Right ventricle myocardium superior (tissue), 1 donor: ENCODE results near the gene CEP131. TPM values are rescaled to one million over a fixed set of nuclear protein-coding genes. Genes with fewer than 3 reads are reported as not detected.
A peak's percentile ranks its signal among the peaks of the same experiment; 100 is the strongest.

ENCODE experiments used
- ATAC-seq: fragments of 200-7000 bp; cut with Tn5 transposase; one replicate; pipeline ENCODE4 v1.9.1; 2020; ENCODE audit warnings: mild to moderate bottlenecking; ENCODE audit not compliant: poor library complexity
- DNase-seq: peaks from one replicate; pipeline ENCODE4 v3.0.0-alpha.2; 2020
- intact Hi-C: fragments of 100-400 bp; cut with DNase I; formaldehyde crosslinking; loops from one replicate; pipeline ENCODE4 v1.11.2; 2022
- total RNA-seq: library from RNA; stranded (reverse); fragmentation: NEBNext Ultra II Directional; extraction: Animal tissue kit (Norgen Biotek cat#: 25700); gene quantifications from one replicate; pipeline ENCODE4 v1.2.1, GENCODE V29; 2021
- donor health status: DM: no; HTN: yes; CAD: no; lungs with severe emphysema.

The CEP131 gene
- total RNA-seq, 1 donor from 2014 or later, result 11.1 TPM

GRCh38 chr17:81195941-81196495, 26.7 kb downstream of the CEP131 start:
- peak; percentile 32 for DNase-seq

GRCh38 chr17:81194941-81195901, 27.5 kb downstream of the CEP131 start:
- intact Hi-C loops, result no loop called here
- DNase-seq (peak; percentile 84), ATAC-seq (peak; percentile 88)

More at GRCh38 chr17:81195941-81196495, 26.7 kb downstream of the CEP131 start:
- no peak for ATAC-seq
- intact Hi-C loops, result no loop called here

GRCh38 chr17:81194225-81194760, 28.5 kb downstream of the CEP131 start:
- DNase-seq, result peak; percentile 39
- no peak for ATAC-seq
- intact Hi-C loops, result no loop called here

GRCh38 chr17:81193470-81194224, 29.1 kb downstream of the CEP131 start:
- intact Hi-C loops, result no loop called here
- DNase-seq, result peak; percentile 15
- ATAC-seq, result no peak

GRCh38 chr17:81193051-81193410, 29.7 kb downstream of the CEP131 start:
- intact Hi-C loops, result no loop called here
- ATAC-seq (no peak), DNase-seq (peak; percentile 28)

- no peak for ATAC-seq
- DNase-seq, result peak; percentile 33
- intact Hi-C loops, result no loop called here
Measured at GRCh38 chr17:81192386-81193050, 30.2 kb downstream of the CEP131 start.

GRCh38 chr17:81191646-81192045, 31.1 kb downstream of the CEP131 start:
- DNase-seq (peak; percentile 22), ATAC-seq (no peak)
- intact Hi-C loops, result no loop called here

GRCh38 chr17:81191116-81191515, 31.6 kb downstream of the CEP131 start:
- intact Hi-C loops, result no loop called here
- ATAC-seq, result no peak
- DNase-seq, result peak; percentile 23

DNA sequence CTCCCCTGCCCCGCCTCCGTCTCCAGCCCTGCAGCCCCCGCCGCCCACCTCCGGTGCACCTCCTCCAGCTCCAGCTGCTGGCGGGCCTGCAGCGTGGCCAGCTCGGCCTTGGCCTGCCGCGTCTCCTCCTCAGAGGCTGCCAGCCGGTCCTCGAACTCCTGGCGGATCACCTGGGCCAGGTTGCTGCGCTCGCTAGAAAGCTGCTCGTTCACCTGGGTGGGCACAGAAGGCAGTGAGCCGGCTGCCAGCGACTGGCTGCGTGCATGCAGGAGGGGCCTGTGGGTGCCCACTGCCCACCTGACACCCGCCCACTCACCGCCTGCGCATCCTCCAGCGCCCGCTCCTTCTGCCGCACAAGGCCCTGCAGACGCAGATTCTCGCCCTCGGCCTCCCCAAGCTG, 32.2 kb downstream of the CEP131 start:
- ATAC-seq (no peak), DNase-seq (no peak)
- intact Hi-C loops, result no loop called here

GRCh38 chr17:81189670-81190530, 32.9 kb downstream of the CEP131 start:
- intact Hi-C loops, result loop anchor here (5.0 kb wide), 1 partner anchor 43 kb away; no protein-coding TSS in a partner anchor
- ATAC-seq, result no peak
- DNase-seq, result no peak

GRCh38 chr17:81189016-81189415, 33.7 kb downstream of the CEP131 start:
- ATAC-seq (no peak), DNase-seq (no peak)
- intact Hi-C loops, result loop anchor here (5.0 kb wide), 1 partner anchor 42 kb away; no protein-coding TSS in a partner anchor

DNA sequence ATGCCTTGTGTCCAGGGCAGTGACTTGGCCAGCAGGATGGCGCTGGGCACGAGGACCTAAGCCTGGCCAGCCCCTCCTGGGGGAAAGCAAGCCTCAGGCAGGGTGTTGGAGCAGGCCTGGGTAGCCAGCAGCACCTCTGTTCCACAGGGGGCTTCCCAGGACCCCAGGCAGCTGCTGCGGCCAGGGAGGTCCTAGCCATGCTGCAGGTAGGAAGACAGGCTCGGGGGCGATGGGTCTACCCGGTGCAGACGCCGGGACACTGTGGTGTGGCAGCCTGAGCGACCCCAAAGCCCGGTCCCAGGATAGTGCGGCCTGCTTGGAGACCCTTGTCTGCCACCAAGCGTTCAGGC, 34.3 kb downstream of the CEP131 start:
- intact Hi-C loops, result loop anchor here (5.0 kb wide), 1 partner anchor 41 kb away; no protein-coding TSS in a partner anchor
- ATAC-seq (no peak), DNase-seq (no peak)

DNA sequence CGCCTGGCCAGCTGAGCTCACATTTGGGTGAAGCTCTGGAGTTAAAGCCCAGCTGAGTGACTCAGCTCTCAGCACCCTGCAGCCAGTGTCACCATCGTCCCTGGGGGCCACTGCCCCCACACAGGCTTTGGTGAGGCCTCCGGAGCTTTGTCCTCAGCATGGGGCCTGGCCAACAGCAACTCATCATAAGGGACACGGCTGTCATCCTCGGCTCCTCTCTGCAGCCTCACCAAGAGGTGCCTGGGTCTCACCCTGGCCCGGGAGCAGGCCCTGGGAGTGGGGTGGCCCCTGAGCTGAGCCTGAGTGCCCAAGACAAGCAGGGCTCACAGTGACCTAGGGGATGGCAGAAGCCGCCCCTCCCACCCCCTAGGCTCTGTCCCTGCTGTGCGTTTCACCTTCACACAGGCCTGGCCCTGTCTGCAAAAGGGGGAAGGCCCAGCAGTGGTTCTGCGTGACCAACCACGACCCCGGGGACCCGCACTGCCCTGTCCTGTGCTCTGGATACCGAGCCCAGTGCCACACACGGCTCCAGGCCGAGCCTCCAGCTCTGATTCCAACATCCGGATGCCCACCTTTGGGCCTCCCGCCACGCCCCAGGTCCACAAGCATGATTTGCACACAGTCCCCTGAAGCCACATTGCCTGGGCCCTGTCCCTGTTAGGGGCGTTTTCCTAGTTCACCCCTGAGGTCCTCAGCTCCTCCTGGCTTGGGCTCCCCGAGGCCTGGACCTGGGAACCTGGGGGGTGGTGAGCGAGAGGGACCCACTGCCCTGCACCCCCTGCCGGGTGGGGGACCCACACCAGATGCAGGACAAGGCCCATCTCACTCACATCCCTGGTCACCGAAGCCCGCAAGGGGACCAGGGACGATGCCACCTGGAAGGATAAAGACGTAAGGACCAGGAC, 34.9 kb downstream of the CEP131 start:
- intact Hi-C loops, result loop anchor here (5.0 kb wide), 1 partner anchor 41 kb away; no protein-coding TSS in a partner anchor
- ATAC-seq (no peak), DNase-seq (no peak)

DNA sequence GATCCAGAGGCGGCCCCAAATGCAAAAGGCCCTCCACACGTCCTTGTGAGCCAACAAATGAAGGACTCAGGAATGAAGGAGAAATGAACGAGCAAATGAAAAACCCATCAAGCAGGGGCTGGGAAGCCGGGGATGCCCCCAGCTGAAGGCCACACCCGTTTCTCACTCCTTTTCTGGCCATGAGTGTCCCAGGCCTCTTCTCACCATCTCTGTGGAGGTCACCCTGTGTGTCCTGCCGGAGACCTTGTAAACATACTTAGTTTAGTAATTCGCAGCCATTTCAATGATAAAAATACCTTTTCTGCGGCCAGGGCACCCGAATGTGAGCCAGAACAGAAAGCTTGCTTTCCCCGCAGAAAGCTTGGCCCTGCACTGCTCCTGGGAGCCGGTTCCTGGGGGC, 35.6 kb downstream of the CEP131 start:
- DNase-seq (no peak), ATAC-seq (no peak)
- intact Hi-C loops, result loop anchor here (5.0 kb wide), 1 partner anchor 40 kb away; no protein-coding TSS in a partner anchor

DNA sequence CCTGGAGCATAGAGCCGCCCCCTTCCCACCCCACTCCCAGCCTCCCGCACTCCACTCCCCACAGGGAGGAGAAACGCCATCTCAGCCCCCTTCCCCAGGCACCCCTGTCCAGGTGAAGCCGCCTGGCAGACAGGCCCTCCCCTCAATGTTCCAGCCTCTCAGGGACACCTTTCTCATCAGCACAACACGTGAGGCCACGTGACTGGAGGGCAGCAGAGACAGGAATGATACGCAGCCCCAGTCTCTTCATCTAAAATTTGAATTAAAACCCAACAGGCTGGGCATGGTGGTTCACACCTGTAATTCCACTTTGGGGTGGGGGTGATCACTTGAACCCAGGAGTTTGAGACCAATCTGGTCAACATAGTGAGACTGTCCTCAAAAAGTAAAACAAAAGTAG, 36.6 kb downstream of the CEP131 start:
- intact Hi-C loops, result loop anchor here (5.0 kb wide), 1 partner anchor 39 kb away; no protein-coding TSS in a partner anchor
- DNase-seq (no peak), ATAC-seq (no peak)

GRCh38 chr17:81184555-81184954, 38.2 kb downstream of the CEP131 start:
- ATAC-seq (no peak), DNase-seq (no peak)
- intact Hi-C loops, result no loop called here

GRCh38 chr17:81183807-81184206, 39.0 kb downstream of the CEP131 start:
- no peak for DNase-seq
- intact Hi-C loops, result no loop called here

More at GRCh38 chr17:81183807-81184206, 39.0 kb downstream of the CEP131 start:
- no peak for ATAC-seq
